Measurements from ENCODE around the gene GALNS. TPM values are rescaled to one million over a fixed set of nuclear protein-coding genes. Genes with fewer than 3 reads are reported as not detected.

Gene GALNS
- 7.0 and 14.7 TPM in 2 replicates for polyA plus RNA-seq (2011; rRNA removed)
- polyA plus RNA-seq (2012; cell fraction: cytosol; rRNA removed): 17.3 and 22.2 TPM in 2 replicates
- 38.9 and 41.1 TPM in 2 replicates for polyA plus RNA-seq (2012; cell fraction: nucleus; rRNA removed)
- polyA plus RNA-seq (2017; fragmentation: RNase III; extraction: RNeasy Plus Mini Kit Qiagen cat#74134 plus additional on column Dnase treatment): 27.9 to 31.2 TPM (median 29.9 TPM) in 3 replicates
- polyA minus RNA-seq (2011; rRNA and poly(A)+ RNA removed): 9.8 and 10.2 TPM in 2 replicates

DNA sequence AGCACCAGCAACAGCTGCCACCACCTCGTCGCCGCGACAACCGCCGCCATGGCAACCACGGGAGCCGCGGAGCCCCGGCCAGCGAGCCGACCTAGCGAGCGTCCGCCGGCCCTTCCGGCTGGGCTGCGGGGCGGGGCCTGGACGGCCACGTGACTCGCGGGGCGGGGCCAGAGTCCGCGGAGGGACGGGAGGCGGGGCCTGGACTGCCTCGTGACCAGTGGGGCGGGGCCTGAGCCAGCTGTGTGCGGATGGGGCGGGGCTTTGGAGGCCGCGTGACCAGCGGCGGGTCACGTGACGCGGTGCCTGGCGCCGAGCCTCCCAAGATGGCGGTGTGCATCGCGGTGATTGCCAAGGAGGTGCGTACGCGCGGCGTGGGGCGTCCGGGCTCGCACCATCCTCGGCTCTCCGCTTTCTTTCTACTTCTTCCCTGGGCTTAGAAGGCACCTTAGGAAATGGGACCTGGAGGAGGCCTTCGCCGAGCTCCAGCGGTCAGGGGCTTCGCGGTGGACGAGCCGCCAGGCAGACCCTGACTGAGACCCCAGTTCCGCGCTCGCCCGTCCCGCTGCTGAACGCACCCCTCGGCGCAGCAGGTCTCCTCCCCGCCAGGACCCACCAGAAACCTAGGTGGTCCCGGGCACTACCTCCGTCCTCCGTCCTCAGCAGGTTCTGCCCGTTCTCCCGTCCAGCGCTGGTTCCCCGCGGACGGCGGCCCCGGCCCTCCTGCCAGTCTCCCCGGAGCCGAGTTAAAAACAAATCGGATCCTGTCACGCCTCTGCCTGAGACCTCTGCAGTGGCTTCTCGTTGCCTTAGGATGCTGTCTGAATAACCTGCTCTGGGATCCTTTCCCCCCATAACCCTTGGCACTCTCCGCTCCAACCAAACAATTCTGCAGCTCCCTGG is at the start of gene GALNS, which contains the start of gene TRAPPC2L:
Gene GALNS, minus strand, starts transcription at position 120 of the 900 bp plus-strand sequence. Its CDS starts 70 bp downstream, at position 50.
Gene TRAPPC2L, plus strand, starts transcription at position 300 of the 900 bp plus-strand sequence. Its CDS starts 24 bp downstream, at position 324.
- peak; percentile 91 to 97 for DNase-seq (ENCODE audit: low read depth in 1 of 2, low spot score in 1 of 2)
- H3K9me3 ChIP-seq: no peaks in the 10 kb centered on the region
- peak; percentile 69; the same call in 1 of the 2 replicates for TF ChIP-seq PHF8 (IDR thresholded peaks at IDR 0.05; ENCODE audit: borderline replicate concordance, low read depth)
- TF ChIP-seq, protein P1, sequence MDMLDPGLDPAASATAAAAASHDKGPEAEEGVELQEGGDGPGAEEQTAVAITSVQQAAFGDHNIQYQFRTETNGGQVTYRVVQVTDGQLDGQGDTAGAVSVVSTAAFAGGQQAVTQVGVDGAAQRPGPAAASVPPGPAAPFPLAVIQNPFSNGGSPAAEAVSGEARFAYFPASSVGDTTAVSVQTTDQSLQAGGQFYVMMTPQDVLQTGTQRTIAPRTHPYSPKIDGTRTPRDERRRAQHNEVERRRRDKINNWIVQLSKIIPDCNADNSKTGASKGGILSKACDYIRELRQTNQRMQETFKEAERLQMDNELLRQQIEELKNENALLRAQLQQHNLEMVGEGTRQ (IDR thresholded peaks at IDR 0.05): peak; percentile 99
- TF ChIP-seq TFCP2L1 (CRISPR knock-in tag; IDR thresholded peaks at IDR 0.05): 0 out of 2 replicates have a peak, but pooled peaks have one; percentile 18
- TF ChIP-seq HES2 (IDR thresholded peaks at IDR 0.05): no peak
- TF ChIP-seq EP300 (IDR thresholded peaks at IDR 0.05): no peak
- TF ChIP-seq BHLHE40 (IDR thresholded peaks at IDR 0.05; ENCODE audit: low read depth, low read length): peak; percentile 76
- no peak for TF ChIP-seq ELK1 (IDR thresholded peaks at IDR 0.05; ENCODE audit: low read depth, low read length)
- TF ChIP-seq MAX (IDR thresholded peaks at IDR 0.05): peak; percentile 79
- TF ChIP-seq CBX2 (IDR thresholded peaks at IDR 0.05; ENCODE audit: borderline replicate concordance, low read depth): no peak
- TF ChIP-seq RARB (CRISPR knock-in tag; IDR thresholded peaks at IDR 0.05): no peak
- TF ChIP-seq RFX5 (IDR thresholded peaks at IDR 0.05): no peak
- TF ChIP-seq FOSB (CRISPR knock-in tag; IDR thresholded peaks at IDR 0.05): no peak
- 0 out of 2 replicates have a peak, but pooled peaks have one; percentile 79 for TF ChIP-seq HDAC2 (IDR thresholded peaks at IDR 0.05)
- no peak for TF ChIP-seq ZFP36 (IDR thresholded peaks at IDR 0.05; ENCODE audit: borderline replicate concordance, partially characterized antibody)
- peak; percentile 45 to 69; a peak in 2 of 5 replicates for TF ChIP-seq JUN (IDR thresholded peaks at IDR 0.05)
- TF ChIP-seq KDM5A (IDR thresholded peaks at IDR 0.05): peak; percentile 96
- TF ChIP-seq FOSL2 (IDR thresholded peaks at IDR 0.05): no peak
- TF ChIP-seq FOSL2 (CRISPR knock-in tag; IDR thresholded peaks at IDR 0.05): peak; percentile 22; the same call in 1 of the 2 replicates
- TF ChIP-seq TP53 (CRISPR knock-in tag; IDR thresholded peaks at IDR 0.05): peak; percentile 55; the same call in 1 of the 2 replicates
- peak; percentile 95 for TF ChIP-seq NPAS2 (CRISPR knock-in tag; IDR thresholded peaks at IDR 0.05; ENCODE audit: borderline replicate concordance)
- no peak for TF ChIP-seq ZC3H11A (IDR thresholded peaks at IDR 0.05)
- peak; percentile 89 for TF ChIP-seq POLR2A (IDR thresholded peaks at IDR 0.05; ENCODE audit: low read length)
- TF ChIP-seq, protein P2, sequence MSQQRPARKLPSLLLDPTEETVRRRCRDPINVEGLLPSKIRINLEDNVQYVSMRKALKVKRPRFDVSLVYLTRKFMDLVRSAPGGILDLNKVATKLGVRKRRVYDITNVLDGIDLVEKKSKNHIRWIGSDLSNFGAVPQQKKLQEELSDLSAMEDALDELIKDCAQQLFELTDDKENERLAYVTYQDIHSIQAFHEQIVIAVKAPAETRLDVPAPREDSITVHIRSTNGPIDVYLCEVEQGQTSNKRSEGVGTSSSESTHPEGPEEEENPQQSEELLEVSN (IDR thresholded peaks at IDR 0.05; ENCODE audit: borderline replicate concordance, low read depth): no peak
- TF ChIP-seq EHMT2 (IDR thresholded peaks at IDR 0.05; ENCODE audit: low read depth): no peak
- TF ChIP-seq, protein P3, sequence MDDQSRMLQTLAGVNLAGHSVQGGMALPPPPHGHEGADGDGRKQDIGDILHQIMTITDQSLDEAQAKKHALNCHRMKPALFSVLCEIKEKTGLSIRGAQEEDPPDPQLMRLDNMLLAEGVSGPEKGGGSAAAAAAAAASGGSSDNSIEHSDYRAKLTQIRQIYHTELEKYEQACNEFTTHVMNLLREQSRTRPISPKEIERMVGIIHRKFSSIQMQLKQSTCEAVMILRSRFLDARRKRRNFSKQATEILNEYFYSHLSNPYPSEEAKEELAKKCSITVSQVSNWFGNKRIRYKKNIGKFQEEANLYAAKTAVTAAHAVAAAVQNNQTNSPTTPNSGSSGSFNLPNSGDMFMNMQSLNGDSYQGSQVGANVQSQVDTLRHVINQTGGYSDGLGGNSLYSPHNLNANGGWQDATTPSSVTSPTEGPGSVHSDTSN (IDR thresholded peaks at IDR 0.05): peak; percentile 29; the same call in 1 of the 2 replicates
- peak within 1 kb of the TSS; percentile 82 to 92 for H3K27ac ChIP-seq
- H3K4me2 ChIP-seq: peak within 1 kb of the TSS; percentile 89
- ATAC-seq: peak; percentile 74 to 83
- H3K4me1 ChIP-seq: peaks cover 19% of the 10 kb centered on the region
- no peak for FAIRE-seq
- 1% methylated on average over 48 of the region's 87 CpGs for WGBS (ENCODE audit: missing lambda C conversion rate)
- peak within 1 kb of the TSS; percentile 72 for H3K4me3 ChIP-seq
- ChIA-PET POLR2A (interaction anchor here (0.6 to 2.1 kb wide), 8 partner anchors 11 to 335 kb away, joined by 3 to 33 read pairs (median 3); partner anchors contain the start of genes ACSF3 and APRT), CTCF (interaction anchor here (0.5 to 3.1 kb wide), 25 partner anchors 8 to 359 kb away, joined by 3 to 39 read pairs (median 4); partner anchors contain the start of genes ACSF3, APRT and PABPN1L)
